GM12878 (cell line): Measurements from ENCODE around the gene AMBRA1. TPM values are rescaled to one million over a fixed set of nuclear protein-coding genes. Genes with fewer than 3 reads are reported as not detected.

Experiments used
- ATAC-seq: fragments of 200-7000 bp; cut with Tn5 transposase; 3 replicates; pipeline ENCODE4 v1.9.1; 2020; ENCODE audit warnings: mild to moderate bottlenecking, moderate library complexity
- BruUV-seq: library from RNA; stranded (reverse); fragments of 400-500 nt; replicated peaks from 2 replicates; lab custom pipeline; 2021; lab: Mats Ljungman, UMichigan
- CTCF ChIA-PET: fragments of 300-600 bp; sonication (Branson Sonifier 250); formaldehyde crosslinking; extraction: SDS; loops from one replicate; lab custom pipeline; 2021; ENCODE audit warnings: inconsistent platforms; lab: Yijun Ruan, JAX
- POLR2A ChIA-PET: fragments of 350-600 bp; formaldehyde crosslinking; extraction: SDS; loops from one replicate; lab custom pipeline; 2021; ENCODE audit warnings: inconsistent platforms; lab: Charles Lee
- RAD21 ChIA-PET: fragments of 300-600 bp; sonication (Branson Sonifier 250); formaldehyde crosslinking; loops from one replicate; lab custom pipeline; 2023; ENCODE audit warnings: antibody characterized with exemption; ENCODE audit not compliant: unreplicated experiment; lab: Charles Lee
- SMC1A ChIA-PET: fragments of 300-600 bp; sonication (Branson Sonifier 250); formaldehyde crosslinking; loops from one replicate; lab custom pipeline; 2023; ENCODE audit not compliant: unreplicated experiment, uncharacterized antibody; lab: Charles Lee
- DNase-seq: peaks from one replicate; pipeline ENCODE4 v3.0.0-alpha.2; 2011; ENCODE audit warnings: low read depth, low spot score
- FAIRE-seq: peaks from 3 replicates; lab custom pipeline; 2011; peaks lifted over from hg19 to GRCh38; lab: Jason Lieb, UNC
- H2AFZ ChIP-seq: 2 replicates; pipeline ENCODE4 v1.6.0; 2011; ENCODE audit warnings: low read depth, low read length, control low read depth; ENCODE audit not compliant: control insufficient read depth
- H3K27ac ChIP-seq: 2 replicates; pipeline ENCODE4 v1.5.1; 2011; ENCODE audit warnings: control low read depth; ENCODE audit not compliant: control insufficient read depth, insufficient read depth
- H3K27me3 ChIP-seq, 2 experiments: replicated peaks in 1 of 2; 2 replicates each; pipeline versions ENCODE4 v1.6.0 to v1.6.1; 2011; ENCODE audit warnings: low read length in 1 of 2; ENCODE audit not compliant: control insufficient read depth in 2 of 2, insufficient read depth in 2 of 2
- H3K36me3 ChIP-seq, 2 experiments: 2 replicates each; pipeline ENCODE4 v1.5.1; 2011; ENCODE audit warnings: low read length in 1 of 2; ENCODE audit not compliant: control insufficient read depth in 2 of 2, insufficient read depth in 2 of 2
- H3K4me1 ChIP-seq: 2 replicates; pipeline ENCODE4 v1.6.1; 2011; ENCODE audit warnings: mild to moderate bottlenecking, low read length, moderate library complexity, mixed read lengths; ENCODE audit not compliant: control insufficient read depth, insufficient read depth
- H3K4me2 ChIP-seq: 2 replicates; pipeline ENCODE4 v1.6.0; 2011; ENCODE audit warnings: control low read depth; ENCODE audit not compliant: control insufficient read depth, insufficient read depth
- H3K4me3 ChIP-seq: fragments of 200-600 bp; sonication (generic); 2 replicates; pipeline ENCODE4 v1.5.1; 2016
- H3K79me2 ChIP-seq: 2 replicates; pipeline ENCODE4 v1.6.0; 2011; ENCODE audit warnings: low read length; ENCODE audit not compliant: control insufficient read depth, insufficient read depth
- H3K9ac ChIP-seq: 2 replicates; pipeline ENCODE4 v1.8.0; 2011; ENCODE audit warnings: low read length, control low read depth, mixed read lengths; ENCODE audit not compliant: control insufficient read depth, insufficient read depth
- H3K9me3 ChIP-seq: replicated peaks from 3 replicates; pipeline ENCODE4 v1.5.1; 2011; ENCODE audit warnings: mild to moderate bottlenecking, low read length; ENCODE audit not compliant: control insufficient read depth, insufficient read depth
- H4K20me1 ChIP-seq: 2 replicates; pipeline ENCODE4 v1.6.0; 2011; ENCODE audit not compliant: control insufficient read depth, insufficient read depth
- BACH1 ChIP-seq: fragments of 450-650 bp; IDR thresholded peaks from 2 replicates; pipeline ENCODE4 v1.6.1; 2017; ENCODE audit warnings: mild to moderate bottlenecking, borderline replicate concordance
- BCLAF1 ChIP-seq: fragments of 450-650 bp; IDR thresholded peaks from 2 replicates; pipeline ENCODE4 v1.6.1; 2017; ENCODE audit warnings: antibody characterized with exemption, mild to moderate bottlenecking, moderate library complexity
- CBFB ChIP-seq: IDR thresholded peaks from 2 replicates; pipeline ENCODE4 v1.6.1; 2016; ENCODE audit warnings: antibody characterized with exemption, low read depth
- CREB1 ChIP-seq: IDR thresholded peaks from 2 replicates; pipeline ENCODE4 v1.6.1; 2012; ENCODE audit warnings: low read depth, mild to moderate bottlenecking, inconsistent platforms
- E2F8 ChIP-seq: fragments of 450-650 bp; IDR thresholded peaks from 2 replicates; pipeline ENCODE4 v1.6.1; 2018; ENCODE audit warnings: mild to moderate bottlenecking, low read depth, moderate library complexity; ENCODE audit not compliant: partially characterized antibody
- HDAC2 ChIP-seq: fragments of 200-600 bp; sonication (generic); IDR thresholded peaks from 2 replicates; pipeline ENCODE4 v1.6.1; 2017
- MAX ChIP-seq: IDR thresholded peaks from 2 replicates; pipeline ENCODE4 v1.6.1; 2012; ENCODE audit warnings: low read depth, low read length, improper control_type of control experiment
- MTA3 ChIP-seq: IDR thresholded peaks from 2 replicates; pipeline ENCODE4 v1.6.1; 2012; ENCODE audit warnings: low read length, inconsistent platforms, borderline replicate concordance
- NR2C1 ChIP-seq: fragments of 450-650 bp; IDR thresholded peaks from 2 replicates; pipeline ENCODE4 v1.6.1; 2017; ENCODE audit warnings: antibody characterized with exemption, mild to moderate bottlenecking, moderate library complexity
- PAX8 ChIP-seq: fragments of 450-650 bp; IDR thresholded peaks from 2 replicates; pipeline ENCODE4 v1.6.1; 2017; ENCODE audit warnings: mild to moderate bottlenecking, moderate library complexity
- RELA ChIP-seq: fragments of 450-650 bp; IDR thresholded peaks from 2 replicates; pipeline ENCODE4 v1.8.0; 2014; ENCODE audit warnings: borderline replicate concordance; ENCODE audit not compliant: partially characterized antibody
- SKIL ChIP-seq: fragments of 450-650 bp; IDR thresholded peaks from 2 replicates; pipeline ENCODE4 v1.6.1; 2017; ENCODE audit warnings: mild to moderate bottlenecking, low read depth, inconsistent platforms; ENCODE audit not compliant: poor library complexity, severe bottlenecking
- SREBF2 ChIP-seq: IDR thresholded peaks from 2 replicates; pipeline ENCODE4 v1.6.1; 2012; ENCODE audit warnings: mild to moderate bottlenecking, low read length
- ZNF274 ChIP-seq: IDR thresholded peaks from one replicate; pipeline ENCODE4 v1.8.0; 2011; ENCODE audit not compliant: insufficient read length, insufficient read depth
- ZNF622 ChIP-seq: fragments of 450-650 bp; IDR thresholded peaks from 2 replicates; pipeline ENCODE4 v1.6.1; 2017; ENCODE audit warnings: mild to moderate bottlenecking, inconsistent platforms
- WGBS: methylation state at CpG from one replicate; pipeline ENCODE4 v1.1.6; 2016; ENCODE audit warnings: low lambda C conversion rate; ENCODE audit not compliant: insufficient replicate concordance, insufficient coverage; ENCODE audit errors: missing lambda C conversion rate; 5-methylcytosine and 5-hydroxymethylcytosine counted together
- in situ Hi-C: fragments of 300-500 bp; cut with MboI; formaldehyde crosslinking; loops from 9 replicates; pipeline ENCODE4 v1.14.3; 2018; ENCODE audit warnings: mixed read lengths
- intact Hi-C: fragments of 100-400 bp; cut with micrococcal nuclease; formaldehyde crosslinking; loops from one replicate; pipeline ENCODE4 v1.14.2; 2022; ENCODE audit not compliant: unreplicated experiment
- polyA plus RNA-seq, 11 experiments: library from polyadenylated mRNA; depleted of rRNA in 4 of 11; unstranded in 6 of 11; stranded (reverse) in 5 of 11; fragments of >200 nt; fragmentation: Nextera tagmentation in 4 of 11; fragmentation: Illumina TruSeq in 1 of 11; extraction: Ambion mirVana in 4 of 11; extraction: Trizol in 1 of 11; gene quantifications; 1 replicate in 1 of 11; 2 replicates in 10 of 11; pipeline versions ENCODE4 v1.2.1 to v1.2.3, GENCODE V29; 2011 to 2016; ENCODE audit warnings: inconsistent platforms in 2 of 11, missing spikeins in 2 of 11, low read depth in 1 of 11
- total RNA-seq, 4 experiments: library from RNA; depleted of rRNA in 3 of 4; stranded (reverse); fragments of >200 nt in 3 of 4; fragmentation: Illumina TruSeq in 1 of 4; extraction: Trizol in 1 of 4; gene quantifications; 2 replicates each; pipeline versions ENCODE4 v1.2.1 to v1.2.3, GENCODE V29; 2013 to 2021

AMBRA1 gene
- total and polyA plus RNA-seq, 10 of the 15 experiments (the other 5 are each of a cell fraction or from before 2014, with no cell fraction given) = 0.57 to 34.3 (median 13.7) TPM

GRCh38 chr11:46601129-46601528, 7.3 kb upstream of the AMBRA1 start (continued):
- TF ChIP-seq E2F8 = no peak
- no peak for TF ChIP-seq CREB1
- no peak for TF ChIP-seq ZNF274
- TF ChIP-seq CBFB = no peak

- 65% methylated on average over 3 of the region's 3 CpGs for WGBS
- TF ChIP-seq MTA3 (no peak), NR2C1 (no peak), BACH1 (no peak), PAX8 (no peak), HDAC2 (no peak), MAX (no peak), BCLAF1 (no peak), SKIL (no peak), RELA (no peak), ZNF622 (no peak), SREBF2 (no peak)
Observed at GRCh38 chr11:46600194-46600960, 6.6 kb upstream of the AMBRA1 start.

More at GRCh38 chr11:46600194-46600960, 6.6 kb upstream of the AMBRA1 start:
- SMC1A ChIA-PET = interaction anchor here (1.2 kb wide), 2 partner anchors 18 to 62 kb away, joined by 3 read pairs; no protein-coding TSS in a partner anchor
- no peak overlapping the region for H3K9ac ChIP-seq
- H3K27ac ChIP-seq = no peak overlapping the region
- intact Hi-C loops = no loop called here
- CTCF ChIA-PET = interaction anchor here (0.6 to 1.2 kb wide), 2 partner anchors 7 to 18 kb away, joined by 4 to 6 read pairs; no protein-coding TSS in a partner anchor
- DNase-seq (no peak), FAIRE-seq (no peak), ATAC-seq (no peak)
- in situ Hi-C loops = no loop called here
- no peak overlapping the region for H3K4me2 ChIP-seq
- no peak overlapping the region for H3K4me3 ChIP-seq
- BruUV-seq = no TSS peak
- no peaks in the 10 kb centered on the region for H3K36me3 ChIP-seq
- POLR2A ChIA-PET = interaction anchor here (0.6 to 0.9 kb wide), 5 partner anchors 9 to 145 kb away, joined by 3 to 7 read pairs (median 3); no protein-coding TSS in a partner anchor
- RAD21 ChIA-PET = no interaction called here
- no peak overlapping the region for H2AFZ ChIP-seq
- no peaks in the 10 kb centered on the region for H3K27me3 ChIP-seq
- peaks cover 16% of the 10 kb centered on the region for H3K4me1 ChIP-seq
- 0 out of 2 replicates have a peak, but pooled peaks cover 2% of the 10 kb centered on the region for H3K79me2 ChIP-seq
- H3K9me3 ChIP-seq = no peaks in the 10 kb centered on the region; the same call in 2 of the 3 replicates
- H4K20me1 ChIP-seq = no peaks in the 10 kb centered on the region
